ENCODE data around the gene MDC1.
"Not testable (repeated sequence)": the region's sequence is repeated elsewhere in the genome, so short reads cannot be mapped to it uniquely, and the experiment has no call there.

DNA sequence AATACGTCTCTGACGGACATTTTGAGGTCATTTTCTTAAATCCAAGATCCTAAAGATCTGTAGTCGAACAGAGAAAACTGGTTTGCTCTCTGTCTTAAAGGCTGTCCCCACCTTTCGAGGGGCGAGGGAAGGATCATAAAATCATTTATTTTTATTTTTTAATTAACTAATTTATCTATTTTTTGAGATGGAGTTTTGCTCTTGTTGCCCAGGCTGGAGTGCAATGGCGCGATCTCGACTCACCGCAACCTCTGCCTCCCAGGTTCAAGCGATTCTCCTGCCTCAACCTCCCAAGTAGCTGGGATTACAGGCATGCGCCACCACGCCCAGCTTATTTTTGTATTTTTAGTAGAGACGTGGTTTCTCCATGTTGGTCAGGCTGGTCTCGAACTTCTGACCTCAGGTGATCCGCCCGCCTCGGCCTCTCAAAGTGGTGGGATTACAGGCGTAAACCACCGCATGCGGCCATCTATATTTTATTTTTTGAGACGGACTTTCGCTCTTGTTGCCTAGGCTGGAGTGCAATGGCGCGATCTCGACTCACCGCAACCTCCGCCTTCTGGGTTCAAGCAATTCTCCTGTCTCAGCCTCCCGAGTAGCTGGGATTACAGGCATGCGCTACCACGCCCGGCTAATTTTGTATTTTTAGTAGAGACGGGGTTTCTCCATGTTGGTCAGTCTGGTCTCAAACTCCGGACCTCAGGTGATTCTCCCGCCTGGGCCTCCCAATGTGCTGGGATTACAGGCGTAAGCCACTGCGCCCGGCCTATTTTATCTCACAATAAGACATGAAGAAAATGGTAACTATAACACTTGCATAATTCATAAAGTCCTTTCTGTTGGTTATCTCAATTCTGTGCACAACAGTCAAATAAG lies 1.0 kb upstream of the MDC1 start:
- TF ChIP-seq CTCF, POLR2A, EP300 (IDR thresholded peaks at IDR 0.05): not testable (repeated sequence)

Data from tibial nerve (tissue), 4 donors.